Fibroblast of skin of scalp (primary cell): ENCODE measurements around the gene L3MBTL4.

ENCODE experiments used
- DNase-seq: peaks from one replicate; pipeline ENCODE4 v3.0.0-alpha.2; 2013

The L3MBTL4 gene

GRCh38 chr18:6363216-6363615, 51.5 kb downstream of the L3MBTL4 start:
- DNase-seq: no peak

GRCh38 chr18:6362559-6363129, 52.1 kb downstream of the L3MBTL4 start:
- no peak for DNase-seq

GRCh38 chr18:6357668-6358067, 57.0 kb downstream of the L3MBTL4 start:
- no peak for DNase-seq

GRCh38 chr18:6355789-6356589, 58.7 kb downstream of the L3MBTL4 start:
- DNase-seq: peak; percentile 1

- no peak for DNase-seq
Observed at GRCh38 chr18:6352275-6352674, 62.4 kb downstream of the L3MBTL4 start.

GRCh38 chr18:6342990-6343389, 71.7 kb downstream of the L3MBTL4 start:
- DNase-seq: no peak

- no peak for DNase-seq
Observed at GRCh38 chr18:6341709-6342108, 73.0 kb downstream of the L3MBTL4 start.

- DNase-seq: no peak
Observed at GRCh38 chr18:6341303-6341702, 73.4 kb downstream of the L3MBTL4 start.

GRCh38 chr18:6340121-6340520, 74.6 kb downstream of the L3MBTL4 start:
- no peak for DNase-seq

GRCh38 chr18:6336239-6336638, 78.5 kb downstream of the L3MBTL4 start:
- DNase-seq: no peak

- no peak for DNase-seq
Observed at GRCh38 chr18:6333981-6334380, 80.7 kb downstream of the L3MBTL4 start.

GRCh38 chr18:6331872-6332271, 82.8 kb downstream of the L3MBTL4 start:
- no peak for DNase-seq

GRCh38 chr18:6330786-6331185, 83.9 kb downstream of the L3MBTL4 start:
- no peak for DNase-seq

GRCh38 chr18:6328621-6329010, 86.1 kb downstream of the L3MBTL4 start:
- no peak for DNase-seq

GRCh38 chr18:6327895-6328620, 86.7 kb downstream of the L3MBTL4 start:
- no peak for DNase-seq

GRCh38 chr18:6327485-6327884, 87.2 kb downstream of the L3MBTL4 start:
- DNase-seq: no peak

GRCh38 chr18:6326566-6326965, 88.1 kb downstream of the L3MBTL4 start:
- no peak for DNase-seq

- no peak for DNase-seq
Observed at GRCh38 chr18:6323319-6323889, 91.3 kb downstream of the L3MBTL4 start.

- DNase-seq: no peak
Observed at GRCh38 chr18:6315517-6316331, 99.0 kb downstream of the L3MBTL4 start.

GRCh38 chr18:6313415-6313814, 101.3 kb downstream of the L3MBTL4 start:
- DNase-seq: no peak

- DNase-seq: no peak
Observed at GRCh38 chr18:6311456-6312215, 103.1 kb downstream of the L3MBTL4 start.

GRCh38 chr18:6310714-6311113, 104.0 kb downstream of the L3MBTL4 start:
- DNase-seq: no peak
